Glutamatergic neuron (in vitro differentiated cells): Measurements from ENCODE around the gene LNX2. TPM values are rescaled to one million over a fixed set of nuclear protein-coding genes. Genes with fewer than 3 reads are reported as not detected.

ENCODE experiments used
- DNase-seq: peaks from one replicate; pipeline ENCODE4 v3.0.0; 2022
- H3K27ac Mint-ChIP-seq: one replicate; pipeline ENCODE4 v1.8.0; 2020; ENCODE audit warnings: mild to moderate bottlenecking, mixed read lengths, inconsistent platforms; ENCODE audit not compliant: unreplicated experiment
- H3K27me3 Mint-ChIP-seq: one replicate; pipeline ENCODE4 v1.8.0; 2020; ENCODE audit warnings: mild to moderate bottlenecking, moderate library complexity, mixed read lengths, inconsistent platforms; ENCODE audit not compliant: unreplicated experiment
- H3K36me3 Mint-ChIP-seq: one replicate; pipeline ENCODE4 v1.8.0; 2020; ENCODE audit warnings: mild to moderate bottlenecking, mixed read lengths, inconsistent platforms; ENCODE audit not compliant: unreplicated experiment
- H3K4me1 Mint-ChIP-seq: one replicate; pipeline ENCODE4 v1.8.0; 2020; ENCODE audit warnings: mild to moderate bottlenecking, low read depth, mixed read lengths, inconsistent platforms; ENCODE audit not compliant: unreplicated experiment
- H3K4me3 Mint-ChIP-seq: one replicate; pipeline ENCODE4 v1.8.0; 2020; ENCODE audit warnings: mild to moderate bottlenecking, mixed read lengths, inconsistent platforms; ENCODE audit not compliant: unreplicated experiment
- H3K9me3 Mint-ChIP-seq: one replicate; pipeline ENCODE4 v1.8.0; 2020; ENCODE audit warnings: mild to moderate bottlenecking, moderate library complexity, mixed read lengths, inconsistent platforms; ENCODE audit not compliant: unreplicated experiment
- total RNA-seq: library from RNA; stranded (reverse); fragmentation: NEBNext Ultra II Directional; extraction: Animal tissue kit (Norgen Biotek cat#: 25700); gene quantifications from one replicate; pipeline ENCODE4 v1.2.1, GENCODE V29; 2021; ENCODE audit not compliant: unreplicated experiment
- TF ChIP-seq, protein P1 (sequence below): fragments of 200-600 bp; sonication (generic); IDR thresholded peaks from one replicate; pipeline ENCODE4 v1.5.0; 2021; ENCODE audit not compliant: partially characterized antibody, unreplicated experiment

The LNX2 gene
- total RNA-seq, 1 donor from 2014 or later, result 3.2 TPM

DNA sequence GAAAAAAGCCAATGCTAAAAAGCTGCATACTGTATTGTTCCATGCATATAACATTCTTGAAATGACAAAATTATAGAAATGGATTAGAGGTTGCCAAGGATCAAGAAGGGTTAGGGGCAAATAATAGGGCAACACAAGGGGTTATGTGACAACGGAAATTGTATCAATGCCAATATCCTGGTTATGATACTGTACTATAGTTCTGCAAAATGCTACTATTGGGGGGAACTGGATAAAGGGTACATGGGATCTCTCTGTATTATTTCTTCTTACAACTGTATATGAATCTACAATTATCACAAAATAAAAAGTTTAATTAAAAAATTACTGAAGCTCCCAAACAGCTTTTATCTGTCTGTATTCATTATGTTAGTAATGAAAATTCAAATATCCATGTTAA, 31.9 kb downstream of the LNX2 start:
- no peak for DNase-seq
- Mint-ChIP-seq H3K4me3 (no peak overlapping the region), H3K9me3 (no peaks in the 10 kb centered on the region), H3K27ac (no peak overlapping the region), H3K36me3 (no peaks in the 10 kb centered on the region), H3K4me1 (no peaks in the 10 kb centered on the region), H3K27me3 (no peaks in the 10 kb centered on the region)
- TF ChIP-seq, protein P1, sequence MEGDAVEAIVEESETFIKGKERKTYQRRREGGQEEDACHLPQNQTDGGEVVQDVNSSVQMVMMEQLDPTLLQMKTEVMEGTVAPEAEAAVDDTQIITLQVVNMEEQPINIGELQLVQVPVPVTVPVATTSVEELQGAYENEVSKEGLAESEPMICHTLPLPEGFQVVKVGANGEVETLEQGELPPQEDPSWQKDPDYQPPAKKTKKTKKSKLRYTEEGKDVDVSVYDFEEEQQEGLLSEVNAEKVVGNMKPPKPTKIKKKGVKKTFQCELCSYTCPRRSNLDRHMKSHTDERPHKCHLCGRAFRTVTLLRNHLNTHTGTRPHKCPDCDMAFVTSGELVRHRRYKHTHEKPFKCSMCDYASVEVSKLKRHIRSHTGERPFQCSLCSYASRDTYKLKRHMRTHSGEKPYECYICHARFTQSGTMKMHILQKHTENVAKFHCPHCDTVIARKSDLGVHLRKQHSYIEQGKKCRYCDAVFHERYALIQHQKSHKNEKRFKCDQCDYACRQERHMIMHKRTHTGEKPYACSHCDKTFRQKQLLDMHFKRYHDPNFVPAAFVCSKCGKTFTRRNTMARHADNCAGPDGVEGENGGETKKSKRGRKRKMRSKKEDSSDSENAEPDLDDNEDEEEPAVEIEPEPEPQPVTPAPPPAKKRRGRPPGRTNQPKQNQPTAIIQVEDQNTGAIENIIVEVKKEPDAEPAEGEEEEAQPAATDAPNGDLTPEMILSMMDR, result no peak

DNA sequence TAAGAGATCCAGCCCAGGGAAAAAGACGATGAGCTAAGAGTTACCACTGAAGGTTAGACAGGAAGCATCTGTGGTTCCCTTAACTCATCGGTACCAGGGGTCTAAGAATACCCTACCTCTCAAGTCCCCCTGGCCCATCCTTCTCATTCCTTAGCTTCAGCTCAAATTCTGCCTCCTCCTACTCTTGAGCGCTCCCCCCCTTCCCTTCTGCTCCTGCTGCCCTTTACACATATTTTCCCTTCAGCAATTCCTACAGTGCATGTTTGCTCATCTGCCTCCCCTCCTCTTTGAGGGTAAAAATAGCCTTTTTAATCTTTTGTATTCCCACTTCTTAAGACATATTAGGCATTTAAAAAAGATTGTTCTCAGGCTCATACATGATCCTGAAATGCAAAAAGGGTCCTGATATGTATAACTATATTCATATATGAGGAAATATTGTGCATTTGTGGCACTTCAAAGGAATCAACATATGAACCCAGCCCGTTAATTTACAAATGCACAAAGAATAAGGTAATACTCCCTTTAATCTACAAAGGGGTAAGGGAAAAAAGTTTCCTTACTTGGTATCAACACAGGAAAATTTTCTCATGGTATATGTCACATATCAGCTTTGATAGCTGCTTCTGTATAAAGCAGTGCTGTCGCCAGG, 33.1 kb downstream of the LNX2 start:
- Mint-ChIP-seq H3K36me3 (no peaks in the 10 kb centered on the region), H3K4me1 (no peaks in the 10 kb centered on the region), H3K27ac (no peak overlapping the region), H3K4me3 (no peak overlapping the region), H3K9me3 (no peaks in the 10 kb centered on the region), H3K27me3 (no peaks in the 10 kb centered on the region)
- TF ChIP-seq, protein P1, result no peak
- DNase-seq, result no peak

DNA sequence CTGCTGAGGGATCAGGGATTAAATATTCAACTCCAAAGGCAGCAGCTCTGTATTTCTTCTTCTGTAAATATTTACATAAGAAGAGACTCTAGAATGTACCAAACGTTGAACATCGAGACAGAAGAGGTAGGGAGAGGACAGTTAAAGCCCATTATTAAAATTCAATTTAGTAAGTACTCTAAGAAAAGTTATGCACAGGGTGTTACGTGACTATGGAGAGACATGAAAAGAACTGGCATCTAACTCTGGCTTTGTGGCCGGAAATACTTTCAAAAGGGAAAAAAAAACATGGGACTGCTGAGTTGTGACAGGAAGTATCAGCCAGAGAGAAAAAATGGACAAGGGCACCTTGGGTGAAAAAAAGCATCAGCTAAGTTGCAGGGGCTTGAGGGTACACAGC, 36.7 kb downstream of the LNX2 start:
- no peak overlapping the region for H3K4me3 Mint-ChIP-seq
- H3K9me3 Mint-ChIP-seq, result no peaks in the 10 kb centered on the region

DNA sequence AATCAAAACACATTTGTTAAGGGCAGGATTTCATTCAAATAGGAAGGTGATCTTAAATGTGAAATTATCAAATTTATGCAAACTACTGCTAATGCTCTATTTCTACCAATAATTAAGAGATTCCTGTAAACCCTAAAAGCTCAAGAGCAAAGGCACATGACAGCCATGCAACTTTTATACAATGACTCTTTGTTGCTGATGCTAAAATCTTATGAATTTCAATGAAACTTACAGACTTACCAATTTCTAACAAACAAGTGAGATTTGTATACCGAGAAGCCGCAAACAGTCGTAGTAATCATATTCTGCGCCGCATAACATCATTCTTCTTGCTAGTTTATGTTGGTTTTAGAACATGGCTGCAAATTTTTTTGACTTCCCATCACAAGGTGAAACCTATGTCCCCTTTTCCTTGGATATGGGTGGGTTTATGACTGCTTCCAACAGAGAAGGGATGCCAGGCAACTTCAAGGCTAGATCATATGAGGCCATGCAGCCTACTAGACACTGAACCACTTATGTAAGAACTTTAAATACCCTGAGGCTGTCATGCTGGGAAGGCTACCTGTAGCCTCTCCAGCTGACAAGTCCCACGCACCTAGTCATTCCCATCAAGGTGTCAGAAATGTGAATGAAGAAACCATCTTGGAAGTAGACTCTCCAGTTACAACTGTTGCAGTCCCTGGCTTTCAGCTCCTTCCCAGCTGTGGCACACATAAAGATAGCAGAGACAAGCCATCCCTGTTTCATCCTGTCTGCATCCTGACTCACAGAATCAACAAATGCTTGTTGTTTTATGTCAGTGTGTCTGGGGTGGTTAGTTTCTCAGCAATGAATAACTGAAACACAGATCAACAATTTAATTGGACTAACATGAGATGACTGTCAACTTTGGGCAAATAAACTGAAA, 42.0 kb downstream of the LNX2 start:
- no peak overlapping the region for H3K4me3 Mint-ChIP-seq
- no peak overlapping the region for H3K27ac Mint-ChIP-seq

More for the DNA sequence above, 36.7 kb downstream of the LNX2 start:
- Mint-ChIP-seq H3K4me1 (no peaks in the 10 kb centered on the region), H3K27ac (no peak overlapping the region), H3K27me3 (no peaks in the 10 kb centered on the region), H3K36me3 (no peaks in the 10 kb centered on the region)
- no peak for DNase-seq
- TF ChIP-seq, protein P1, result no peak

More for the DNA sequence above, 42.0 kb downstream of the LNX2 start:
- no peaks in the 10 kb centered on the region for H3K4me1 Mint-ChIP-seq
- DNase-seq, result no peak
- H3K27me3 Mint-ChIP-seq, result no peaks in the 10 kb centered on the region
- no peaks in the 10 kb centered on the region for H3K36me3 Mint-ChIP-seq
- TF ChIP-seq, protein P1, result no peak
- H3K9me3 Mint-ChIP-seq, result no peaks in the 10 kb centered on the region
